Measurements from ENCODE around the gene CYP8B1. TPM values are rescaled to one million over a fixed set of nuclear protein-coding genes. Genes with fewer than 3 reads are reported as not detected.

The CYP8B1 gene
- total and polyA plus RNA-seq, 2 experiments from 2014 or later, result not detected

DNA sequence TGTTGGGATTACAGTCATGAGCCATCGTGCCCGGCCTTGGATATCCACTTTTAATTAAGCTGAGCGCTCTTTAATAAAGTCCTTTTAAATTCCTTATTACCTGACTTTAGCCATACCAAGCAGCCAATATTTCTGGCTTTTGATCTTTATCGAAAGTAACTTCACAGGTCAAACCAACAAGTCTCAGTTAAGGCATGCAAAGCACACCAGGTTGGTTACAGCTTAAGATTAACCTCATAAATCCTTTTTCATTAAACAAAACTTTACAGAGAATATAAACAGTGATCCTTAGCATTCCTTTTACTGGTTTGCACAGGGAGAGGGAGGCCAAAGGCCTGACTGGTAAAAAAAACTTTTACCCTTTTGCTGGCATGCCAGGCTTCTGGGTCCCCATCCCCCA, 47.9 kb upstream of the CYP8B1 start:
- Histone ChIP-seq H3K27ac (ENCODE audit: low read depth) (no peak overlapping the region), H2AFZ (no peak overlapping the region), H3K27me3 (ENCODE audit: insufficient read depth) (no peaks in the 10 kb centered on the region), H4K20me1 (replicated peaks; ENCODE audit: insufficient read depth) (no peaks in the 10 kb centered on the region), H3K9me2 (ENCODE audit: insufficient read depth) (no peaks in the 10 kb centered on the region), H3K4me1 (ENCODE audit: insufficient read depth) (no peaks in the 10 kb centered on the region), H3K79me2 (replicated peaks; ENCODE audit: insufficient read depth) (no peaks in the 10 kb centered on the region), H3K4me3 (no peak overlapping the region), H3K36me3 (ENCODE audit: insufficient read depth) (peaks cover 5% of the 10 kb centered on the region; the same call in 1 of the 2 replicates), H3F3A (replicated peaks; ENCODE audit: low read depth) (no peaks in the 10 kb centered on the region), H3K4me2 (no peak overlapping the region)
- Mint-ChIP-seq H3K9me3 (peaks cover 29% of the 10 kb centered on the region), H3K36me3 (ENCODE audit: low read depth) (peaks cover 8% of the 10 kb centered on the region; the same call in 2 of the 3 replicates), H3K4me3 (no peak overlapping the region), H3K27me3 (ENCODE audit: insufficient read depth, low read depth, poor library complexity) (no peaks in the 10 kb centered on the region), H3K27ac (no peak overlapping the region), H3K4me1 (no peaks in the 10 kb centered on the region)
- DNase-seq (ENCODE audit: low spot score), result no peak
- ATAC-seq, result no peak
- TF ChIP-seq, protein P1, sequence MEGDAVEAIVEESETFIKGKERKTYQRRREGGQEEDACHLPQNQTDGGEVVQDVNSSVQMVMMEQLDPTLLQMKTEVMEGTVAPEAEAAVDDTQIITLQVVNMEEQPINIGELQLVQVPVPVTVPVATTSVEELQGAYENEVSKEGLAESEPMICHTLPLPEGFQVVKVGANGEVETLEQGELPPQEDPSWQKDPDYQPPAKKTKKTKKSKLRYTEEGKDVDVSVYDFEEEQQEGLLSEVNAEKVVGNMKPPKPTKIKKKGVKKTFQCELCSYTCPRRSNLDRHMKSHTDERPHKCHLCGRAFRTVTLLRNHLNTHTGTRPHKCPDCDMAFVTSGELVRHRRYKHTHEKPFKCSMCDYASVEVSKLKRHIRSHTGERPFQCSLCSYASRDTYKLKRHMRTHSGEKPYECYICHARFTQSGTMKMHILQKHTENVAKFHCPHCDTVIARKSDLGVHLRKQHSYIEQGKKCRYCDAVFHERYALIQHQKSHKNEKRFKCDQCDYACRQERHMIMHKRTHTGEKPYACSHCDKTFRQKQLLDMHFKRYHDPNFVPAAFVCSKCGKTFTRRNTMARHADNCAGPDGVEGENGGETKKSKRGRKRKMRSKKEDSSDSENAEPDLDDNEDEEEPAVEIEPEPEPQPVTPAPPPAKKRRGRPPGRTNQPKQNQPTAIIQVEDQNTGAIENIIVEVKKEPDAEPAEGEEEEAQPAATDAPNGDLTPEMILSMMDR (conservative IDR thresholded peaks at IDR 0.05; ENCODE audit: low read depth in 2 of 2), result no peak
- TF ChIP-seq, protein P2, sequence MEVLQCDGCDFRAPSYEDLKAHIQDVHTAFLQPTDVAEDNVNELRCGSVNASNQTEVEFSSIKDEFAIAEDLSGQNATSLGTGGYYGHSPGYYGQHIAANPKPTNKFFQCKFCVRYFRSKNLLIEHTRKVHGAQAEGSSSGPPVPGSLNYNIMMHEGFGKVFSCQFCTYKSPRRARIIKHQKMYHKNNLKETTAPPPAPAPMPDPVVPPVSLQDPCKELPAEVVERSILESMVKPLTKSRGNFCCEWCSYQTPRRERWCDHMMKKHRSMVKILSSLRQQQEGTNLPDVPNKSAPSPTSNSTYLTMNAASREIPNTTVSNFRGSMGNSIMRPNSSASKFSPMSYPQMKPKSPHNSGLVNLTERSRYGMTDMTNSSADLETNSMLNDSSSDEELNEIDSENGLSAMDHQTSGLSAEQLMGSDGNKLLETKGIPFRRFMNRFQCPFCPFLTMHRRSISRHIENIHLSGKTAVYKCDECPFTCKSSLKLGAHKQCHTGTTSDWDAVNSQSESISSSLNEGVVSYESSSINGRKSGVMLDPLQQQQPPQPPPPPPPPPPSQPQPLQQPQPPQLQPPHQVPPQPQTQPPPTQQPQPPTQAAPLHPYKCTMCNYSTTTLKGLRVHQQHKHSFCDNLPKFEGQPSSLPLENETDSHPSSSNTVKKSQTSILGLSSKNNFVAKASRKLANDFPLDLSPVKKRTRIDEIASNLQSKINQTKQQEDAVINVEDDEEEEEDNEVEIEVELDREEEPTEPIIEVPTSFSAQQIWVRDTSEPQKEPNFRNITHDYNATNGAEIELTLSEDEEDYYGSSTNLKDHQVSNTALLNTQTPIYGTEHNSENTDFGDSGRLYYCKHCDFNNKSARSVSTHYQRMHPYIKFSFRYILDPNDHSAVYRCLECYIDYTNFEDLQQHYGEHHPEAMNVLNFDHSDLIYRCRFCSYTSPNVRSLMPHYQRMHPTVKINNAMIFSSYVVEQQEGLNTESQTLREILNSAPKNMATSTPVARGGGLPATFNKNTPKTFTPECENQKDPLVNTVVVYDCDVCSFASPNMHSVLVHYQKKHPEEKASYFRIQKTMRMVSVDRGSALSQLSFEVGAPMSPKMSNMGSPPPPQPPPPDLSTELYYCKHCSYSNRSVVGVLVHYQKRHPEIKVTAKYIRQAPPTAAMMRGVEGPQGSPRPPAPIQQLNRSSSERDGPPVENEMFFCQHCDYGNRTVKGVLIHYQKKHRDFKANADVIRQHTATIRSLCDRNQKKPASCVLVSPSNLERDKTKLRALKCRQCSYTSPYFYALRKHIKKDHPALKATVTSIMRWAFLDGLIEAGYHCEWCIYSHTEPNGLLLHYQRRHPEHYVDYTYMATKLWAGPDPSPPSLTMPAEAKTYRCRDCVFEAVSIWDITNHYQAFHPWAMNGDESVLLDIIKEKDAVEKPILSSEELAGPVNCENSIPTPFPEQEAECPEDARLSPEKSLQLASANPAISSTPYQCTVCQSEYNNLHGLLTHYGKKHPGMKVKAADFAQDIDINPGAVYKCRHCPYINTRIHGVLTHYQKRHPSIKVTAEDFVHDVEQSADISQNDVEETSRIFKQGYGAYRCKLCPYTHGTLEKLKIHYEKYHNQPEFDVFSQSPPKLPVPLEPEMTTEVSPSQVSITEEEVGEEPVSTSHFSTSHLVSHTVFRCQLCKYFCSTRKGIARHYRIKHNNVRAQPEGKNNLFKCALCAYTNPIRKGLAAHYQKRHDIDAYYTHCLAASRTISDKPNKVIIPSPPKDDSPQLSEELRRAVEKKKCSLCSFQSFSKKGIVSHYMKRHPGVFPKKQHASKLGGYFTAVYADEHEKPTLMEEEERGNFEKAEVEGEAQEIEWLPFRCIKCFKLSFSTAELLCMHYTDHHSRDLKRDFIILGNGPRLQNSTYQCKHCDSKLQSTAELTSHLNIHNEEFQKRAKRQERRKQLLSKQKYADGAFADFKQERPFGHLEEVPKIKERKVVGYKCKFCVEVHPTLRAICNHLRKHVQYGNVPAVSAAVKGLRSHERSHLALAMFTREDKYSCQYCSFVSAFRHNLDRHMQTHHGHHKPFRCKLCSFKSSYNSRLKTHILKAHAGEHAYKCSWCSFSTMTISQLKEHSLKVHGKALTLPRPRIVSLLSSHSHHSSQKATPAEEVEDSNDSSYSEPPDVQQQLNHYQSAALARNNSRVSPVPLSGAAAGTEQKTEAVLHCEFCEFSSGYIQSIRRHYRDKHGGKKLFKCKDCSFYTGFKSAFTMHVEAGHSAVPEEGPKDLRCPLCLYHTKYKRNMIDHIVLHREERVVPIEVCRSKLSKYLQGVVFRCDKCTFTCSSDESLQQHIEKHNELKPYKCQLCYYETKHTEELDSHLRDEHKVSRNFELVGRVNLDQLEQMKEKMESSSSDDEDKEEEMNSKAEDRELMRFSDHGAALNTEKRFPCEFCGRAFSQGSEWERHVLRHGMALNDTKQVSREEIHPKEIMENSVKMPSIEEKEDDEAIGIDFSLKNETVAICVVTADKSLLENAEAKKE (CRISPR knock-in tag; IDR thresholded peaks at IDR 0.05), result no peak
- TF ChIP-seq ZNF331 (CRISPR knock-in tag; IDR thresholded peaks at IDR 0.05; ENCODE audit: low read depth) (no peak), EZH2 (IDR thresholded peaks at IDR 0.05; ENCODE audit: low read depth, unreplicated experiment) (no peak), NANOG (IDR thresholded peaks at IDR 0.05; ENCODE audit: borderline replicate concordance) (no peak), POLR2AphosphoS5 (IDR thresholded peaks at IDR 0.05; ENCODE audit: low read depth) (no peak), ZNF114 (CRISPR knock-in tag; IDR thresholded peaks at IDR 0.05) (no peak), CREB1 (CRISPR knock-in tag; IDR thresholded peaks at IDR 0.05; ENCODE audit: low read depth) (no peak), JUNB (IDR thresholded peaks at IDR 0.05; ENCODE audit: unreplicated experiment) (no peak), EZH2phosphoT487 (IDR thresholded peaks at IDR 0.05; ENCODE audit: unreplicated experiment) (no peak)
- TF ChIP-seq, protein P3, sequence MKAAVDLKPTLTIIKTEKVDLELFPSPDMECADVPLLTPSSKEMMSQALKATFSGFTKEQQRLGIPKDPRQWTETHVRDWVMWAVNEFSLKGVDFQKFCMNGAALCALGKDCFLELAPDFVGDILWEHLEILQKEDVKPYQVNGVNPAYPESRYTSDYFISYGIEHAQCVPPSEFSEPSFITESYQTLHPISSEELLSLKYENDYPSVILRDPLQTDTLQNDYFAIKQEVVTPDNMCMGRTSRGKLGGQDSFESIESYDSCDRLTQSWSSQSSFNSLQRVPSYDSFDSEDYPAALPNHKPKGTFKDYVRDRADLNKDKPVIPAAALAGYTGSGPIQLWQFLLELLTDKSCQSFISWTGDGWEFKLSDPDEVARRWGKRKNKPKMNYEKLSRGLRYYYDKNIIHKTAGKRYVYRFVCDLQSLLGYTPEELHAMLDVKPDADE (IDR thresholded peaks at IDR 0.05), result no peak
- TF ChIP-seq, protein P4, sequence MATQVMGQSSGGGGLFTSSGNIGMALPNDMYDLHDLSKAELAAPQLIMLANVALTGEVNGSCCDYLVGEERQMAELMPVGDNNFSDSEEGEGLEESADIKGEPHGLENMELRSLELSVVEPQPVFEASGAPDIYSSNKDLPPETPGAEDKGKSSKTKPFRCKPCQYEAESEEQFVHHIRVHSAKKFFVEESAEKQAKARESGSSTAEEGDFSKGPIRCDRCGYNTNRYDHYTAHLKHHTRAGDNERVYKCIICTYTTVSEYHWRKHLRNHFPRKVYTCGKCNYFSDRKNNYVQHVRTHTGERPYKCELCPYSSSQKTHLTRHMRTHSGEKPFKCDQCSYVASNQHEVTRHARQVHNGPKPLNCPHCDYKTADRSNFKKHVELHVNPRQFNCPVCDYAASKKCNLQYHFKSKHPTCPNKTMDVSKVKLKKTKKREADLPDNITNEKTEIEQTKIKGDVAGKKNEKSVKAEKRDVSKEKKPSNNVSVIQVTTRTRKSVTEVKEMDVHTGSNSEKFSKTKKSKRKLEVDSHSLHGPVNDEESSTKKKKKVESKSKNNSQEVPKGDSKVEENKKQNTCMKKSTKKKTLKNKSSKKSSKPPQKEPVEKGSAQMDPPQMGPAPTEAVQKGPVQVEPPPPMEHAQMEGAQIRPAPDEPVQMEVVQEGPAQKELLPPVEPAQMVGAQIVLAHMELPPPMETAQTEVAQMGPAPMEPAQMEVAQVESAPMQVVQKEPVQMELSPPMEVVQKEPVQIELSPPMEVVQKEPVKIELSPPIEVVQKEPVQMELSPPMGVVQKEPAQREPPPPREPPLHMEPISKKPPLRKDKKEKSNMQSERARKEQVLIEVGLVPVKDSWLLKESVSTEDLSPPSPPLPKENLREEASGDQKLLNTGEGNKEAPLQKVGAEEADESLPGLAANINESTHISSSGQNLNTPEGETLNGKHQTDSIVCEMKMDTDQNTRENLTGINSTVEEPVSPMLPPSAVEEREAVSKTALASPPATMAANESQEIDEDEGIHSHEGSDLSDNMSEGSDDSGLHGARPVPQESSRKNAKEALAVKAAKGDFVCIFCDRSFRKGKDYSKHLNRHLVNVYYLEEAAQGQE (IDR thresholded peaks at IDR 0.05; ENCODE audit: unreplicated experiment), result no peak

All from GM23338 (cell line).